ENCODE data around the gene ZNF641.
"Not testable (repeated sequence)": the region's sequence is repeated elsewhere in the genome, so short reads cannot be mapped to it uniquely, and the experiment has no call there.

Gene ZNF641

DNA sequence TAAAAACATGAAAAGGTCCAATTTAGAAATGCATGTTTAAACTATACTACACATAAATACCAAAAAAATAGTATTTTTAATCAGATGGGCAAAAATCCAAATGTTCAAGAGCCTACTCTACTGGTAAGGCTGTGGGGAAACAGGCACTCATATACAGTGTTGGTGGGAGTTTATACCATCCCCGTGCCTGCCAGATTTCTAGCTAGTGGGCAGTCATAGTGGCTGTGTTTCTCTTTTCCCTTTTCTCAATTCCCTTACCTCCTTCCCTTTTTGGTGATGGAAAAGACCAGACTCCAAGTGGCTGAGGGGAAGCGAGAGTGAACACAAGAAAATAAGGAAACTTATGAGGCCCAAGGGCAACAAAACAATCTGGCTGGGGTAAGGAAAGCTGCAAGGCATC, 14.7 kb downstream of the ZNF641 start:
- in situ Hi-C loops (cut with MboI; ENCODE audit: low sequenced_read_pairs): no loop called here

DNA sequence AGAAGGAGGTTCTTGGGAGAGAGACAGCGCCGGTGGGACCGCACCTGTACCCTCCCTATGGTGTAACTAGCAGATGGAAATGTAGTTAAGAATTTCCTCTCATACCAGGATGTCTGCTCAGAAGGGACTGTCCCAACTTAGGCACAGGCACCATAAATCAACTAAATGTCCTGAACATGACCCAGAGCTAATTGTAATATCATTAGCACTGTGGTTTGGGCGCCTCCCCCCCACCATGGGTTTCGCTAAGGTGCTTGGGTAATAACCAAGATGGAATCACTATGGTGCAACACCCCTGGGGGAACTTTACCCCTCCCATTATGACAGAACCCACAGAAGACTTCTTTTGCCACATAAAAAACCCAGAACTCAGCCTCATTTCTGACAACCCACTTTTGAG, 15.9 kb downstream of the ZNF641 start:
- in situ Hi-C loops (cut with MboI; ENCODE audit: low sequenced_read_pairs): no loop called here

GRCh38 chr12:48333680-48334079, 17.0 kb downstream of the ZNF641 start:
- in situ Hi-C loops (cut with MboI; ENCODE audit: low sequenced_read_pairs): not testable (repeated sequence)

DNA sequence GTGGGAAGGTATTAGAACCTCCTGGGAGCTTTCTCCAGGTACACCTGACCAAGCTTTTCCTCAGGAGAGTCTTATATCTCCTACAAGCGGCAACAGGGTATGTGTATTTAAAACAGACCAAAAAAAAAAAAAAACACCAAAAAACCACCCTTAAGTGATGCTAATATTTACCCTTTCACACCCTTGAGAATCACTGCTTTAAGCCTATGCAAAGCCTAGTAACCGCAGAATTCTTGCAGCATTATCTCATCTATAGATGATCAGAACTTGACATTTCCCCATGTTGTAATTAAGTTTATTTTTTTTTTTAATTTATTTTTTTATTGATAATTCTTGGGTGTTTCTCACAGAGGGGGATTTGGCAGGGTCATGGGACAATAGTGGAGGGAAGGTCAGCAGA, 19.3 kb downstream of the ZNF641 start:
- in situ Hi-C loops (cut with MboI; ENCODE audit: low sequenced_read_pairs): no loop called here

- in situ Hi-C loops (cut with MboI; ENCODE audit: low sequenced_read_pairs): no loop called here
Measured at GRCh38 chr12:48329199-48329939, 21.4 kb downstream of the ZNF641 start.

- in situ Hi-C loops (cut with MboI; ENCODE audit: low sequenced_read_pairs): no loop called here
Measured at GRCh38 chr12:48316491-48316890, 34.2 kb downstream of the ZNF641 start.

- in situ Hi-C loops (cut with MboI; ENCODE audit: low sequenced_read_pairs): no loop called here
Measured at GRCh38 chr12:48311313-48311712, 39.4 kb downstream of the ZNF641 start.

DNA sequence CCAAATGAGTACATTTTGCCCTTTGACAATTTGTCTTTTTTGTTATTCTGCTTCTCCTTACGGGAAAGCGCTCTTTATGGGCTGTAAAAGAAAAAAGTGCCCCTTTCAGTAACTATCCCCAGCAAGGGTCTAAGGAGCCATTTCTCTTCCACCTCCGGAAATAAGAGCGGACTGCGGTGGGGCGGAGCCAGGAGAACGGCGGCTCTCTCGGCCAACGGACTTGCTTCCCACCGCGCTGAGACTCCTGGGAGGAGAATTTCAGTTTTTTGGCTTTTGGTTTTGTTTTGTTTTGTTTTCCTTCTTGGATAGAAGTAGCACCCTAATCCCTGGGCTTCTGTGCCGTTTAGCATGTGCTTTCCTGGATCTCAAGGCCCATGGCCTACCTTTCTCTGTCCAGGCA, 43.5 kb downstream of the ZNF641 start:
- in situ Hi-C loops (cut with MboI; ENCODE audit: low sequenced_read_pairs): no loop called here

- in situ Hi-C loops (cut with MboI; ENCODE audit: low sequenced_read_pairs): no loop called here
Measured at GRCh38 chr12:48305190-48305589, 45.5 kb downstream of the ZNF641 start.

DNA sequence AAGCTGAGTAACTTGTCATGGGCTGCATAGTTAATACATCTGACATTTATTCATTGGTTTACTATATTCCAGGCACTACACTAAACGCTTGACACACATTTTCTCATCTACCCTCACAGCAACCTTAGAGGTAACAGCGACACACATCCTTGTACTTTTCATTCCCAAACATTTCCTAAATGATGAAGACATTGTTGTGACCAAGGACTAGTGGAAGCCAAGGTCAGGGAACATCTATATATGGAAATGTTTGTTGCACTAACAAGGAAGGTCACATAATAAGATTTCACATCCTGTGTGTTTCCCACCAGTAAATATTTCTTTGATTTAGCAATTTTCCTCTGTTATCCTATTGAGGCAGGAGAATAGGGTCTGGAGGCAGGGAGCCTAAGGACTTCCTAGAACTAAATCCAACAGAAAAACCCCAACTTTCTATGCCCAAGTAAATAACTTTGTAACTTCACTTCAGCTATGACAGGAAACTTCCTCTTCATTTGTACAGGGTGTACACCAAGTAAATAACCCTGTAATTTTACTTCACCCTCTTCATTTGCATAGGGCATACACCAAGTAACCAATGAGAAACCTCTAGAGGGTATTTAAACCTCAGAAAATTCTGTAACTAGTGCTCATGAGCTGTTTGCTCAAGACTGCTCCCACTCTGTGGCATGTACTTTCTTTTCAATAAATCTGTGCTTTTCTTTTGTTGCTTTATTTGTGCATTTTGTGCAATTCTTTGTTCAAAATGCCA, 48.4 kb downstream of the ZNF641 start:
- in situ Hi-C loops (cut with MboI; ENCODE audit: low sequenced_read_pairs): no loop called here

DNA sequence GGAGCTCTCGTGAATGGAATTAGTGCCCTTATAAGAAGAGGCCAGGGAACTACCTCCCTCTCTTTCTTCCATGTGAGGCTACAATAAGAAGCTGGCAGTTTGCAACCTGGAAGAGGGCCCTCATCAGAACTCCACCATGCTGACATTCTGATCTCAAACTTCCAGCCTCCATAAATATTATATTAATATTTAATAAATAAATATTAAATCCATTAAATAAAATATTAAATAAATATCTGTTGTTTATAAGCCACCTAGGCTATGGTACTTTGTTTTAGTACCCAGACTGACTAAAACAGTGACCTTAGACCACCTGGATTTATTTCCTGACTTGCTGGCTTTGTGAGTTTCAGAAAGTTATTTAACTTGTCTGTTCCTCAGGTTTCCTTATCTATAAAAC, 49.9 kb downstream of the ZNF641 start:
- in situ Hi-C loops (cut with MboI; ENCODE audit: low sequenced_read_pairs): no loop called here

DNA sequence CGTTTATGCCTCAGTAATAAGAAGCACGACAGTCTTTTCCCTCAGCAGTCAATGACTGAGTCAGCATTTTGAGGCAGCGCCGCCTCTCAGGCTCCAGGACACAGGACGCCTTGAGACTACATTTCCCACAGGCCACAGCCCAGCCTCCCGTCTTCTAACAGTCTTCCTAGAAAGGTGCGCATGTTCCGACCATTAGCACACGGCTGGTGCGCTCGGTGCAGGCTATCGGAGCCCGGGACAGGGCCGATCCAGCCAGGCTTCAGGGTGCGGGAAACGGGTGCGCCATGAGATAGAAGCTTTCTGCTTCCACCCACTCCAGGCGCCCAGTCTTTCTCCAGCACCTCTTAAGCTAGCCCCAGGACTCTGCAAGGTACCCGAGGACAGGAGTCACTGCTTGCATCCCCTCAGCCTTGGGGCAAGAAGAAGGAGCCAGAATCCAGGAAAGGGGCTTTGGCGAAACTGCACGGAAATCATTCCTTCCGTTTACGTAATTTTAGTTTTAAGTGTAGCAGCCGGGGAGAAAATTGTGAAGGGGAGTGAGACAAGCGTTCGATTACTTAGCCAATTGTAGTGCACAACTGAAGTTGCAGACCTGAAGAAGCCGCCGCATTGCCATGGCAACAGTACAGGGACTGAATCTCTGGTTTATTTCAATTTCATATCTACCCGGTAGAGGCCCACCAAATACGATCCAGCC, 54.0 kb downstream of the ZNF641 start:
- in situ Hi-C loops (cut with MboI; ENCODE audit: low sequenced_read_pairs): no loop called here

- in situ Hi-C loops (cut with MboI; ENCODE audit: low sequenced_read_pairs): no loop called here
Measured at GRCh38 chr12:48292040-48292439, 58.7 kb downstream of the ZNF641 start.

GRCh38 chr12:48291511-48291910, 59.2 kb downstream of the ZNF641 start:
- in situ Hi-C loops (cut with MboI; ENCODE audit: low sequenced_read_pairs): no loop called here

GRCh38 chr12:48288387-48289268, 62.1 kb downstream of the ZNF641 start:
- in situ Hi-C loops (cut with MboI; ENCODE audit: low sequenced_read_pairs): no loop called here

Data from HL-60/S4 (cell line).